Breast epithelium (tissue), 4 donors: Measurements from ENCODE around the gene ALG3. TPM values are rescaled to one million over a fixed set of nuclear protein-coding genes. Genes with fewer than 3 reads are reported as not detected.

Experiments
- DNase-seq, 2 donors: peaks; one replicate each; pipeline ENCODE4 v3.0.0-alpha.2; 2019; ENCODE audit warnings: low spot score in 2 of 2
- H3K27ac ChIP-seq, 2 donors: fragments of 200-600 bp; sonication (generic) in 1 of 2; one replicate each; pipeline ENCODE4 v1.5.1; 2016 to 2019; ENCODE audit warnings: mild to moderate bottlenecking in 1 of 2
- H3K27me3 ChIP-seq, 2 donors: fragments of 200-600 bp; sonication (generic) in 1 of 2; one replicate each; pipeline versions ENCODE4 v1.5.1 to v1.6.0; 2017 to 2019; ENCODE audit warnings: control low read depth in 1 of 2, mild to moderate bottlenecking in 1 of 2
- H3K36me3 ChIP-seq: fragments of 200-600 bp; one replicate; pipeline ENCODE4 v1.5.1; 2019
- H3K4me1 ChIP-seq, 2 donors: fragments of 200-600 bp; sonication (generic); one replicate each; pipeline ENCODE4 v1.5.1; 2016 to 2019; ENCODE audit warnings: control low read depth in 1 of 2
- H3K4me3 ChIP-seq, 3 donors: fragments of 200-600 bp; sonication (generic); 1 replicate in 2 of 3; 2 replicates in 1 of 3; pipeline ENCODE4 v1.5.1; 2016 to 2019; ENCODE audit warnings: mild to moderate bottlenecking in 3 of 3, moderate library complexity in 2 of 3
- H3K9me3 ChIP-seq, 2 donors: fragments of 200-600 bp; sonication (generic) in 1 of 2; one replicate each; pipeline ENCODE4 v1.5.1; 2016 to 2019; ENCODE audit warnings: control low read depth in 1 of 2
- CTCF ChIP-seq, 3 donors: fragments of 450-650 bp; IDR thresholded peaks; one replicate each; pipeline ENCODE4 v1.5.1; 2016 to 2017; ENCODE audit warnings: antibody characterized with exemption in 3 of 3, mild to moderate bottlenecking in 3 of 3, moderate library complexity in 3 of 3
- POLR2A ChIP-seq: fragments of 450-650 bp; IDR thresholded peaks from one replicate; pipeline ENCODE4 v1.6.1; 2016; ENCODE audit warnings: antibody characterized with exemption, mild to moderate bottlenecking, moderate library complexity
- POLR2AphosphoS5 ChIP-seq, 3 donors: sonication (generic); formaldehyde crosslinking; IDR thresholded peaks; one replicate each; pipeline ENCODE4 v1.6.1; 2017; ENCODE audit warnings: antibody characterized with exemption in 3 of 3
- intact Hi-C: fragments of 100-400 bp; cut with DNase I; formaldehyde crosslinking; loops from one replicate; pipeline ENCODE4 v1.15.1; 2023; ENCODE audit warnings: low total_unique reads
- total RNA-seq, 3 donors: library from RNA; depleted of rRNA; stranded (reverse); fragments of >200 nt; gene quantifications; one replicate each; pipeline ENCODE4 v1.1.0, GENCODE V29; 2016

ALG3 gene
- total RNA-seq = 10 to 100 TPM; 36.4 to 46.5 (median 42.6) TPM

DNA sequence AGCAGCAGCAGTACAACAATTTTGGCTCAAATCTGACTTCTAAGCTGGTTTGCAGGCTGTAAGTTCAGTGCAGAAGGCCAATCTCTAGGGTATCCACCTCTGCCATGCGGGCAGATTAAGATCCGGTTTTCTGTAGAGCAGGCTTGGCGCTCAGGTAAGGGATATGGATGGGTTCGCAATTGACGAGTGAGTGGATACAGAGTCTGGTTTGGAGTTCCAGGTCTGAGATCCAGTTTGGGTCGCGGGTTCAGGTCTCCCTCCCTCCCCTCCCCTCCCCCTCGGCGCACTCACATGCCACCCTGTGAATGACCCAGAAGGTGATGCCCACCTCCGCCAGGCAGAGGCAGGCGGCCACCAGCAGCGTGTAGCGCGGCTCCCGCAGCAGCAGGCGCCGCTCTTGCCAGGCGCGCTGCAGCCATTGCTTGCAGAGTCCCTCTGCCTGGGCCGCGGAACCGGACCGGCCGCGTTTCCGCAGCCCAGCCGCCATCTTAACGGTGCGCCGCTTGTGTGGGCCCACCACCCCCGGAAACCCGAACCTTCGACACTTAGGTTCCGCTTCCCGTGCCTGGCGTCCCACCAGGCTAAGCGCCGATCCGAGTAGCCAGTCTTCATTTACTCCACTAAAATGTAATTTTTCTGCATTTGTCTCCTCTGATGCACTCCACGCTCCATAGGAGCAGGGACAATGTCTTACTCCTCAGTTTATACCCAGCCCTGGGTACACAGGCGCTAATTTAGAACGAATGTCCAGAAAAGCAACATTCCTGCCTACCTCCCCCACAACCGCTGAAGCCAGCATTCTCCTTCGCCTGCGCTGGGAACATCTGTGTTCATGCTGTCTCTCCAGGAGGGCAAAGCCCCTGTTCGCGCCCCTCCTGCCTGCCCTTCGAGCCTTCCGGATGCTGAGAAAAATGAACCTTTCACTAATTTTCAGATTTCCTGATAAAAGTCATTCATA, at the start of gene ALG3:
ALG3 (minus strand) TSS at position 509 of the 958 bp plus-strand sequence; CDS start at position 487, 22 bp downstream.
- Histone ChIP-seq H3K4me3 (peak within 1 kb of the TSS; percentile 81 to 91 (median 88)), H3K27ac (peak within 1 kb of the TSS; percentile 74 to 86), H3K27me3 (no peaks in the 10 kb centered on the region), H3K9me3 (no peaks in the 10 kb centered on the region), H3K4me1 (peaks cover 0 to 3% of the 10 kb centered on the region in 2 donors), H3K36me3 (peaks cover 3% of the 10 kb centered on the region)
- intact Hi-C loops = loop anchor here (10.0 kb wide), 1 partner anchor 64 kb away; the partner anchor contains the start of gene ABCF3
- TF ChIP-seq CTCF (IDR thresholded peaks at IDR 0.05) (no peak), POLR2A (no peak), POLR2AphosphoS5 (IDR thresholded peaks at IDR 0.05) (peak; percentile 58 to 79 (median 76))
- DNase-seq = peak; percentile 58 to 85

- H3K27ac ChIP-seq = no peak overlapping the region
- TF ChIP-seq POLR2A (no peak), POLR2AphosphoS5 (IDR thresholded peaks at IDR 0.05) (no peak), CTCF (IDR thresholded peaks at IDR 0.05) (no peak)
- DNase-seq = no peak
- H3K9me3 ChIP-seq = no peaks in the 10 kb centered on the region
- no peak overlapping the region for H3K4me3 ChIP-seq
- no peaks in the 10 kb centered on the region for H3K36me3 ChIP-seq
- H3K27me3 ChIP-seq = no peaks in the 10 kb centered on the region
- intact Hi-C loops = no loop called here
- H3K4me1 ChIP-seq = peaks cover 0 to 8% of the 10 kb centered on the region in 2 donors
Observed at GRCh38 chr3:184296616-184297015, 47.9 kb upstream of the ALG3 start.

GRCh38 chr3:184295771-184296170, 47.0 kb upstream of the ALG3 start:
- intact Hi-C loops = no loop called here
- H3K4me3 ChIP-seq = no peak overlapping the region
- no peaks in the 10 kb centered on the region for H3K27me3 ChIP-seq
- no peak for DNase-seq
- no peak overlapping the region for H3K27ac ChIP-seq
- peaks cover 0 to 8% of the 10 kb centered on the region in 2 donors for H3K4me1 ChIP-seq
- TF ChIP-seq POLR2AphosphoS5 (IDR thresholded peaks at IDR 0.05) = no peak
- TF ChIP-seq POLR2A = no peak
- no peak for TF ChIP-seq CTCF (IDR thresholded peaks at IDR 0.05)
- no peaks in the 10 kb centered on the region for H3K9me3 ChIP-seq
- H3K36me3 ChIP-seq = no peaks in the 10 kb centered on the region

DNA sequence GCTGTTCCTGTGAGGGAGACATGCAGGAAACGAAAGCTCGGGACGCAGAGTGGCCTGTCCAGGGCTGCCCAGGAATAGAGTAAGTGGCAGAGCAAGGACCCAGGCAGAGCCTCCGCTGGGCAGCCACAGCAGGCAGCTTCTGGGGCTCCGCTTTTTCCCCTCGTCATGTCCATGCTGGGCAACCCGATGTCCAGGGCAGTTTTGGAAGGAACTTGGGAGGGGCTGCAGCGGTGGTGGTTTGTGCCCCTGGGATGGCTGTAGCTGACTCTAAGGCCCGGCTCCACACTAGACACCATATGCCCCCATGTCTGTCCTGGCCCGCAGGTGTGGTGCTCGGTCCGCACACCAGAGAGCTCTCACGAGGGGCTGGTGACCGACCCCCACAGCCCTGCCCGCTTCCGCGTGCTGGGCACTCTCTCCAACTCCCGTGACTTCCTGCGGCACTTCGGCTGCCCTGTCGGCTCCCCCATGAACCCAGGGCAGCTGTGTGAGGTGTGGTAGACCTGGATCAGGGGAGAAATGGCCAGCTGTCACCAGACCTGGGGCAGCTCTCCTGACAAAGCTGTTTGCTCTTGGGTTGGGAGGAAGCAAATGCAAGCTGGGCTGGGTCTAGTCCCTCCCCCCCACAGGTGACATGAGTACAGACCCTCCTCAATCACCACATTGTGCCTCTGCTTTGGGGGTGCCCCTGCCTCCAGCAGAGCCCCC, 43.1 kb upstream of the ALG3 start:
- intact Hi-C loops = loop anchor here (5.0 kb wide), 1 partner anchor 895 kb away; no protein-coding TSS in a partner anchor
- Histone ChIP-seq H3K27me3 (no peaks in the 10 kb centered on the region), H3K27ac (no peak overlapping the region), H3K36me3 (no peaks in the 10 kb centered on the region), H3K9me3 (no peaks in the 10 kb centered on the region), H3K4me3 (no peak overlapping the region), H3K4me1 (no peaks in the 10 kb centered on the region)
- TF ChIP-seq CTCF (IDR thresholded peaks at IDR 0.05) (no peak), POLR2A (no peak), POLR2AphosphoS5 (IDR thresholded peaks at IDR 0.05) (no peak)
- no peak for DNase-seq
